ENCODE measurements around the gene PTPRM. TPM values are rescaled to one million over a fixed set of nuclear protein-coding genes. Genes with fewer than 3 reads are reported as not detected.

The PTPRM gene
- total RNA-seq, 4 donors from 2014 or later, result 21.4 to 41.8 (median 29.6) TPM

DNA sequence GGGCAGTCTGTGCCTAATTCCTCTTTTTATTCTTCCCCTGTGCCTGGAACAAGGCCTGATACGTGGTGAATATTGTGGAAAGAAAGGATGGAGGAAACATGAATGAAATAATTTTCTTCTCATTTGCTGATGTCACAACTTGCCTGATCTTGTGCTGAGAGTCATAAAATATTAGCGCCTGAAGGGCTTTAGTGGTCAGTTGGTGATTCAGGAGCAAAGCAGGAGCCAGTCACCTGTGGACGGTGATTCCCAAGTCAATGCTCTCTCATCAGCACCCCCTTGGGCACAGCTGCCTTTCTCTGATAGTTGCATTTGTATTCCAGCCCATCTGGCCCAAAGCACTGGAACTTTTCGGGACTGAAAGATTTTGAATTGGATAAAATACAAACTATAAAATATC is 539.5 kb downstream of the PTPRM start:
- TF ChIP-seq, protein P1, sequence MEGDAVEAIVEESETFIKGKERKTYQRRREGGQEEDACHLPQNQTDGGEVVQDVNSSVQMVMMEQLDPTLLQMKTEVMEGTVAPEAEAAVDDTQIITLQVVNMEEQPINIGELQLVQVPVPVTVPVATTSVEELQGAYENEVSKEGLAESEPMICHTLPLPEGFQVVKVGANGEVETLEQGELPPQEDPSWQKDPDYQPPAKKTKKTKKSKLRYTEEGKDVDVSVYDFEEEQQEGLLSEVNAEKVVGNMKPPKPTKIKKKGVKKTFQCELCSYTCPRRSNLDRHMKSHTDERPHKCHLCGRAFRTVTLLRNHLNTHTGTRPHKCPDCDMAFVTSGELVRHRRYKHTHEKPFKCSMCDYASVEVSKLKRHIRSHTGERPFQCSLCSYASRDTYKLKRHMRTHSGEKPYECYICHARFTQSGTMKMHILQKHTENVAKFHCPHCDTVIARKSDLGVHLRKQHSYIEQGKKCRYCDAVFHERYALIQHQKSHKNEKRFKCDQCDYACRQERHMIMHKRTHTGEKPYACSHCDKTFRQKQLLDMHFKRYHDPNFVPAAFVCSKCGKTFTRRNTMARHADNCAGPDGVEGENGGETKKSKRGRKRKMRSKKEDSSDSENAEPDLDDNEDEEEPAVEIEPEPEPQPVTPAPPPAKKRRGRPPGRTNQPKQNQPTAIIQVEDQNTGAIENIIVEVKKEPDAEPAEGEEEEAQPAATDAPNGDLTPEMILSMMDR (IDR thresholded peaks at IDR 0.05), result no peak
- intact Hi-C loops (cut with DNase I; ENCODE audit: low total_unique reads), result no loop called here
- WGBS, 2 donors, result 71 to 88% methylated on average over 4 of the region's 4 CpGs
- DNase-seq (ENCODE audit: low spot score in 2 of 2), result no peak
- H3K4me3 ChIP-seq (ENCODE audit: low read depth, poor library complexity, severe bottlenecking), result no peak overlapping the region

DNA sequence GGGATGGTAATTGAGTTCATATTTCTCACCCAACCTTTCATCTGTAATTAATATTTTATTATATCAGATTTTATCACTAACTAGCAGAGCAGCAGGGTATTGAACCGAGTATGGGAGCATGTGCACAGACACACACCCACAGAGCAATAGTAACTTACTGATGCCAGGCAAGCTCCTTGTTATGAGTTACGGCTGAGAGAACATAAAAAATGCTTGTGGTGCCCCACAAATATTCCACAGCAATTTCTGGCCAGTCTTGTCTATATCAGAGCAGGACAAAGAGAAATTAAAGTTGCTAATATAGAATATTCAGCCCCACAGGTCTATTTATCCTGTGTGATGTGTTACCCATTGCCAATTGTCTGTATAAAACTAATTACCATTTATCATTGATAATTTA is 540.3 kb downstream of the PTPRM start:
- TF ChIP-seq, protein P1 (IDR thresholded peaks at IDR 0.05), result no peak
- no peak for TF ChIP-seq POLR2A (IDR thresholded peaks at IDR 0.05)
- no peak for DNase-seq (ENCODE audit: low spot score in 2 of 2)
- H3K4me3 ChIP-seq (ENCODE audit: low read depth, poor library complexity, severe bottlenecking), result no peak overlapping the region
- intact Hi-C loops (cut with DNase I; ENCODE audit: low total_unique reads), result no loop called here
- 68 to 76% methylated on average over 2 of the region's 2 CpGs for WGBS, 2 donors

DNA sequence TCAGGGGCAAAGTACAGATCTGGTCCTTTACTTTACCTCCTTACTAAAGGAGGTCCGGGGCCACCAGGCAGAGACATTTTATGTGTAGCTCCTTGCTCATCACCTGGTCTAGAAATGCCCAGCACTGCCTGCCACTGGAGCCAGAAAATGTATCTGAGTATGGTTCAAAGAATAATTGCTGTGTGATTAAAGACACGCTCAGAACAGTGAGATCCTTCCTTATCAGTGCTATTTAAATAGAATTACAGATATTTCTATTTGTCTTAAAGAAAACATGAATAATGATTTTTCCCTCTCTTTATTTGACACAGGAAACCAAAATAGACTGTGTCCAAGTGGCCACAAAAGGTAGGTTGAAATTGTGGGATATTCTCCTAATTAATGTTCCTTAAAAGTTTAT is 547.4 kb downstream of the PTPRM start:
- 89 to 95% methylated on average over 2 of the region's 2 CpGs for WGBS, 2 donors
- intact Hi-C loops (cut with DNase I; ENCODE audit: low total_unique reads), result no loop called here
- no peak for DNase-seq (ENCODE audit: low spot score in 2 of 2)
- no peak overlapping the region for H3K4me3 ChIP-seq (ENCODE audit: low read depth, poor library complexity, severe bottlenecking)
- TF ChIP-seq POLR2A (IDR thresholded peaks at IDR 0.05), result no peak
- TF ChIP-seq, protein P1 (IDR thresholded peaks at IDR 0.05), result no peak

DNA sequence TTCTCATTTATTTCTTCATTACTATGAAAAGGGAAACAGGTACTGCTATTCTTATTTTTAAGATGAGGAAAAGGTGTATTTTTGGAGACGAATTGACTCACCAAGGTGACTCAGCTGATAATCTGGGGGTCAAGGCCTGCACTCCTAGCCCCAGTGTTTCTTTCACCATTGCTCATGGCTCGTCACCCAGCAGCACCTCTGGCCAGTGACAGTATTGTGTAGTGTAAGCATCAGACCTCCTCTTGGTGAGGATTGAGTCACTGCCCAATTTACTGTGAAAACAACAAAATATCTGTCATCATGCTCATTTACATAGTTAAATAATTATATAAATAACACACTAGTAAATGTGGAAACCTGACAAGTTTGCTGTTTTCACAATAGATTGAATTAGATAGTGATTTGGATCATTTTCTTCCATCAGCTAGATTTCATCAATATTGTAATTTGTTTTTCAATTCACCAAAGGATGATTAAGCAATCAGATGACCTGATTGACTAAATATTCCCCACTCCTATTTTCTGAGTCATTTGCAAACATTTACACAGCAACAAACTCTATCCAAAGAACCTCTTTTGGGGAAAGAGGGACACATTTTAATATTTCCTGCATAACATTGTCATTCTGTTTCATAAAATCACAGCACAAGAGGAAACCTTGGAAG is 549.4 kb downstream of the PTPRM start:
- intact Hi-C loops (cut with DNase I; ENCODE audit: low total_unique reads), result no loop called here
- H3K4me3 ChIP-seq (ENCODE audit: low read depth, poor library complexity, severe bottlenecking), result no peak overlapping the region
- TF ChIP-seq POLR2A (IDR thresholded peaks at IDR 0.05), result no peak
- TF ChIP-seq, protein P1 (IDR thresholded peaks at IDR 0.05), result no peak
- no peak for DNase-seq (ENCODE audit: low spot score in 2 of 2)
- WGBS, 2 donors, result 66 to 88% methylated on average over 2 of the region's 2 CpGs

DNA sequence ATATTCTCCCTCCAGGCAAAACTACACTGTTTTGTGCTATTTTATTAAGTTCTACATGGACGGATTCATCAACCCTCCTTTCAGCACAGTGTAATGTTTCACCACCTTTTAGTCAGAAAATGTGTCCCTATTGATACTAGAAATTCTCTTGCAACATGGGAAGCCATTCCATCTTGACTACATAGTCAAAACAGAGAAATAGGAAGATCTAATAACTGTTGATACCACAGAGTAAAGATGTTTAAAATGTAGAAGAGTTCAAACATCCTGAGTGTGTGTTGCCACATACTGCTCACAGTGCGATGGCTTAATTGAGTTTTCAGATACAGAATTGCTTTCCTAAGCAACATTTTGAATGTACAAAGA is 549.9 kb downstream of the PTPRM start:
- 78 to 82% methylated on average over 2 of the region's 2 CpGs for WGBS, 2 donors
- TF ChIP-seq, protein P1 (IDR thresholded peaks at IDR 0.05), result no peak
- no peak for TF ChIP-seq POLR2A (IDR thresholded peaks at IDR 0.05)
- H3K4me3 ChIP-seq (ENCODE audit: low read depth, poor library complexity, severe bottlenecking), result no peak overlapping the region
- DNase-seq (ENCODE audit: low spot score in 2 of 2), result no peak
- intact Hi-C loops (cut with DNase I; ENCODE audit: low total_unique reads), result no loop called here

DNA sequence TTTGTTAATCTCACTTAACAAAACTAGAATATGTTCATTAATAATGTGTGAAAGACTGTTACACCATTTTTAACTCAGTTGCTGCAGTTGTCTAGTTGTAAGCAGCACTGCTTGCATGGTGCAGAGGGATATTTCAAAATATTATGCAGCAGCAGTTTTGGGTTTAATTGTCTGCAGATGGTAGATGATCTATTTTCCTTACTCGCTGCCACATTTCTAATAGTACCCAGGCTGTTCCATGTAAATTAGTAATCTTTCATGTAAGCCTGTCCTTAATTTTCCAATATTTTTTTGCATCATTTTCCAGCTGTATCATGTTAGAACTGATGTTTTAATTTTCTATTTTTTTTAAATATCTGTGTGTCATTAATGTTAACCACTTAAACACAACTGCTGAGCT is 554.0 kb downstream of the PTPRM start:
- intact Hi-C loops (cut with DNase I; ENCODE audit: low total_unique reads), result no loop called here
- 56 to 93% methylated on average over 1 of the region's 1 CpG for whole genome bisulfite sequencing, 2 donors
- no peak overlapping the region for H3K4me3 ChIP-seq (ENCODE audit: low read depth, poor library complexity, severe bottlenecking)
- TF ChIP-seq, protein P1 (IDR thresholded peaks at IDR 0.05), result no peak
- TF ChIP-seq POLR2A (IDR thresholded peaks at IDR 0.05), result no peak
- no peak for DNase-seq (ENCODE audit: low spot score in 2 of 2)

All from lower leg skin (tissue), 4 donors.